Inflammatory macrophage treated with lipopolysaccharide for 1 hour (primary cell): ENCODE measurements around the gene LSAMP.
"Not testable (repeated sequence)": the region's sequence is repeated elsewhere in the genome, so short reads cannot be mapped to it uniquely, and the experiment has no call there.

Experiments
- DNase-seq, 2 donors: peaks; one replicate each; pipeline ENCODE4 v3.0.0-alpha.2; 2020 to 2022

LSAMP gene

GRCh38 chr3:116233711-116234357 lies 211.5 kb downstream of the LSAMP start:
- DNase-seq = no peak

- no peak for DNase-seq
Observed at GRCh38 chr3:116230431-116231020, 214.8 kb downstream of the LSAMP start.

DNA sequence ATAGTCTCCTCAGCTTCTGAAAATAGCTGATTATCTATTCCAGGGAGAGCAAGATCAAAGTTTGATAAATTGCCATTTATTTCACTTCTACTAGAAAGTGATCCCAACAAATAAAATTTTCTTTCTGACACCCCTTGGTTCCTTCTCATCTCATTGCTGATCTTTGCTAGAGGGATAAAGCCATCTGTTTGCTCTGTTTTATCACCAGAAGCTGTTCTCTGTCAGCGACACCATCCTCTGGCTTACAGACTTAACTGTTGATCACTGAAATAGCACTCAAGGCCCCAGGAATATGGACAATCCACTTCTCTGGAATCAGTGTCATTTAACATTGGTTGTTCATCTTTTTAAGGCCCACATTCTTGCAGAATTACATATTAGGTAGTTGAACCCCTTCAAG lies 219.0 kb downstream of the LSAMP start:
- no peak for DNase-seq

DNA sequence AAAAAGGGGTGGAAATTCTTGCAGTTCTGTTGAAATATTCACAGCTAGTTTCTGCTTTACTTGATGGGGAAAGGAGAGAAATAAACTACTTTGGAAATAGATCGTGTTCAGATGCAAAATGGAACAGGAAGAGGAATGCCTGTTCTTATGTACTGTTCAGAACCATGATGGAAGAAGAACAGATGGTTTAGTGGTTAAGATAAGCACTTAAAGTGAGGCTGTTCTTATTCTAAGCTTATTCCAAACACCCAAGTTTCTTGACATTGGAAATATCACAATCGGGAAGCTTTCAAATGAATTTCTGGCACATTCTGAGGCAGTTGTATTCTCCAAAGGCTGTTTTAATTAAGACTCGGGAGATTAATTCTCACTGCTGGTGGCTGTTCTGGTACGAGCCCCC lies 228.5 kb downstream of the LSAMP start:
- DNase-seq = no peak

- DNase-seq = no peak
Observed at GRCh38 chr3:116211901-116212300, 233.4 kb downstream of the LSAMP start.

GRCh38 chr3:116208830-116209229 lies 236.5 kb downstream of the LSAMP start:
- DNase-seq = not testable (repeated sequence)

DNA sequence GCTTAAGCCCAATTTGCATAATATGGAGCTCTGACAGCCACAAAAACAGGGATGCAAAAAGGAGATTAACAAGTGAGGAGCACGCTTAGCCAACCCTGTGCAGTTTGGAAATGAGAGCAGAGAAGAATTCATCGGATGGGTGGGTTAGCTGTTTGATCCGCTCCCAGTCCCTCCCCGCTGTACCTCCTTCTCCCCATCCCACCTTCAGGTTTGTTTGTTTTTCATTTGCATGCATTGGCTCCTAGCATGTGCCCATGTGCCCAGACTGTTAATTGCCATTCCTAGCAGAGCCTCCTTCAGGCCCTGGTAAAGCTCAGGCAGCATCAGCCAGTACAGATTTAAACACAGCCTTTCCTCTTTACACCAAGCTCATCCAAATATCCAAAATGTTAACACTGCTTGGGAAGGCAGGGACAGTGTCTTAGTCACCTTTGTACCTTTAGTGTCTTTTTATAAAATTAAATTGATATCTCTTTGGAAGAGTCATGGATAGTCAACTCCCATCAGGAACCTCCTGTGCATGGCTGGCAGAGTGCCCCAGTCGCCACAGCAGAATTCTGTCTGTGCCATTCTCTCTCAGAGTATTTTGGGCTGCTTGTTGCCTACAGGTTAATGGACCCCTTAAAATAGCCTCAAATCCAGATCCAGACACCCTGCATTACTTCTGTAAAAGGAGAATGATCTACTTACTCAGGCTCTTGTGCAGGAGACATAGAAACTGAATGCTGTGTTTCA lies 244.2 kb downstream of the LSAMP start:
- DNase-seq = no peak

GRCh38 chr3:116199063-116199462 lies 246.2 kb downstream of the LSAMP start:
- DNase-seq = no peak

DNA sequence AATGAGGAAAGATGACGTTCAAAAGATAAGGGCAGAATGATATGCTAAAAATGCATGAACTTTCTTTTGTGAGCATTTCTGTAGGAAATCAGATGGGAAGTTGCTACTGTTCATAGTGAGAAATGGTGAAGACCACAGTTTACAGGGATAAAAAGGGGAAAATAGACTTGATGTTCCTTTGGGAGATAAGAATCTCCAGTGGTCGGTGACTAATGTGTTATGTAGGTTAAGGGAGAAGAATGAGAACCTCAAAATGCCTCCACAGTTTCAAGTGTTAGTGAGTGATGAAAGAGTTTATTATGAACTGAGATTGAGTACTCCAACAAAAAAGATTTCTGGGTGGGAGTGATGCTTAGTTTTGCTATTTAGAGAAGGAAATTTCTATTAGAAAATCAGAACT lies 247.2 kb downstream of the LSAMP start:
- no peak for DNase-seq

DNA sequence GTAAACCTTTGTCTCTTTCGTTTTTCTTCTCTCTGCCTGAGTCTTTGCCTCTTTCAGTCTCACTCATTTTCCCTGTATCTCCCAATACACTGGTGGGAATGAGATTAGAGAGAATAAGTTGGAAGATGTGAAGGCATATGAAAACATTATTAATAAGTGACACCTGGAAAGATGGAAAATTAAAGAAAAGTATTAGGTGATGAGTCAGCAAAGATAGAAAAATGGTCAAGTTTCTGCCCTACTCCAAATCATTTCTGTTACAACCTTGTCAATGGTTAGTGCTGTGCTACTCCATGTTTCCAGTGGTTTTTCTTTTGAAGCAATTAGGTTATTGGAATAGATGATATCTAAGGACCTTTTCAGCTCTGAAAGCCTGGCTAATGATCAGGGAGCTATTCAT lies 252.8 kb downstream of the LSAMP start:
- no peak for DNase-seq

- no peak for DNase-seq
Observed at GRCh38 chr3:116191409-116191808, 253.9 kb downstream of the LSAMP start.

- DNase-seq = no peak
Observed at GRCh38 chr3:116190095-116190494, 255.2 kb downstream of the LSAMP start.

- no peak for DNase-seq
Observed at GRCh38 chr3:116188231-116188785, 257.0 kb downstream of the LSAMP start.

DNA sequence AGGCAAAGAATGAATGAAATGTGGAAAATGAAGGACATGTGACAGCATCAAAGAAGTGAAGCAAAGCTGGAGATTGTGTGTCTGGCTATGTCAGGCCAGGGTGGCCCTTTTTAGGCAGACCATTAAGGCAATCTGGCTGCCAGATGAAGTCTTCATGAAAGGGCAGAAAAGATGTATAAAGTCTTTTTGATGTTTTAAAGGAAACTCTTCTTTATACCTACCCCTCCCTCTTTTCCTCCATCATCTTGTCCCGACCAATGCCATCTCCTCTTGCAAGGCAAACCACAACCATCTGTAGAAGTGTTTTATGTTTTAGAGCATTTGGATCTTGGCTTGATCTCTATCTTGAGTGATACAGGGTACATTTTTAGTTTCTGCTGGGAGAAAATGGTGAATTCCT lies 259.2 kb downstream of the LSAMP start:
- no peak for DNase-seq

DNA sequence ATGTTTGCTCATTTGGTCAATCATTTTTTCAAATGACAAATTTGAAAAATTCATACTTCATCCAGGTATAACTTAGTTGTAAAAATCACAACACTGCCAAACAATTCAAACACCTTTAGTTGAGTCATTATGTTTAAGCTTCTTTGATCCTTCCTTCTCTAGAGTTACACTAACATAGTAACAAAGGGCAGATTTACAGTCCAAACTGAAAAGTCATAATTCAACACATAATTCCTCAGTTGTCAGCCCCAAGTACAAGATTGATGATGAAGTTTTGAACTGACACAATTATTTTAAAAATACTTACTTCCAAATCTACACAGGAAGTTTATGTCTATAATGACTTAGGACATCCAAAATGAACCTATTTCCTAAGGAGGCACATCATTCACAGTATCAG lies 264.1 kb downstream of the LSAMP start:
- DNase-seq = no peak

DNA sequence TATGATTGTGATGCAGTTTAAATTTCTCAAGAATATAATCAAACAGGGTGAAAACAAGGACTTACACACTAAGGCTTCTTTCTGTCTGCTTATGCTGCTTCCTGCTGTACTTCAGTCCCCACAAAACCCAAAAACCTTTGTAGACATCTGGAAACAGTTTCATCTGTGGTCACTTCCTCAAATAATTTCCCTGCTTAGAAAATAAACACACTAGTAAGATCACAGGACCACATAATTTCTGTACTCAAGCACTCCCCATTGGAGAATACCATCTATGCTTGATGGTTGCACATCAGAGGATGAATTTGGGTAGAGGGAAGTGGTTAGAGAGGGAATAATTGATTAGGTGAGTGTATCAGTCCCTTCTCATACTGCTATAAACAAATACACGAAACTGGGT lies 266.2 kb downstream of the LSAMP start:
- DNase-seq = no peak

DNA sequence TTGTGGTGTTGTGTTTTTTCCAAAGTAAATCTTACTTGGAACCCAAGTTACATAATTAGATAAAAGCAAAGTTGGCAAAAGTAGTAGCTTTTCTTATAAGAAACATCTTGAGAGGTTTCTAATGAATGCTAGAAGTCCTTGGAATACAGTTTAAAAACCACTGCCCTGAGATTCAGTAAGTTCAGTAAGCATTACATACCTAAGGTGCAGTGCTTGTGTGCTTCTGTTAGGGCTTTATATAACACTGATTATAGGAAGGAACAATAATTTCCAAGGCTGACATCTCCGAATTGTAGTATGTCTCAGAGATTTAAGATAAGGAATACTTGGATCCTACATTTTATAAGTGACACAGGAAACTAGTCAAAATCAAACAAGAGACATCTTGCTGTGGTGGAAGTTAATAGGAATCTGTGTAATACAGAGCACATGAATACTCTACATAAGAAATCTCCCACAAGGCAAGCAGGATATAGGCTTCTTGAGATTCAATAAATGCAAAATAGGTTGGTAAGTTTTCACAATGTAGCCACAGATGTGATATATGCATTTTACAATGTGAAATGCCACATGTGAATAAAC lies 268.2 kb downstream of the LSAMP start:
- DNase-seq = no peak

DNA sequence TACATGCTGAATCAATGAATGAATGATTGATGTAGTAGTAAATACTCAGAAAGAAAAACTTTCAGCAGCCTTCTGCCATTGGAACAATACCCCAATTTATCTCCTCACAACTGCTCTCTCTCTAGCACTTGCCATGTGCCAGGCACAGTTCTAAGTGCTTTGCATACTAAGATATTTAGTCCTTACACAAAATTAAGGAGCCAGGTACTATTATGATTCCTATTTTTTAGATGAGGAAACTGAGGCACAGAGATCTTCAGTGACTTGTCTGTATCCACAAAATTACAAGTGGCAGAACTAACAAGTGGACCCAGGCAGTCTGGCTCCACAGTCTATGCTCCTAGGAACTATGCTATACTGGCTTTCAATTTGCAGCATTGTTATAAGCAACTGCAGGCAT lies 279.2 kb downstream of the LSAMP start:
- no peak for DNase-seq

GRCh38 chr3:116165641-116166040 lies 279.6 kb downstream of the LSAMP start:
- no peak for DNase-seq

GRCh38 chr3:116165135-116165534 lies 280.2 kb downstream of the LSAMP start:
- no peak for DNase-seq

DNA sequence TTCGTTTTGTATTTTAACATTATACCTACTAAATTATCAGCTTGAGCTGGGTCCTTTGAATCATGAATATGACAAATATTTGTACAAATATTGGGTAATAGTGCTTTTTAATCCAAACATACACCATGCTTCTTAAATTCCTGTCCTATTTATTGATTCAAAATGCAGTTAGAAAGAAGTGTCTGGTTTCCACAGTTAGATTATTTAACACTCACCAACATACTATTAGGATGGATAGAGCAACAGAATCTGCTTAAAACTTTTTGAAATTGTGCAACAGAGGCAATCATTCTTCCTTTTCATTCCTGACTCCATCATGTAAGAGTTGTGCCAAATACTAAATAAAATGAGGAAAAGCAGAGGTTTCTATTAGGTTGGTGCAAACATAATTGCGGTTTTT lies 281.2 kb downstream of the LSAMP start:
- DNase-seq = no peak

GRCh38 chr3:116161575-116162525 lies 283.4 kb downstream of the LSAMP start:
- DNase-seq = no peak

DNA sequence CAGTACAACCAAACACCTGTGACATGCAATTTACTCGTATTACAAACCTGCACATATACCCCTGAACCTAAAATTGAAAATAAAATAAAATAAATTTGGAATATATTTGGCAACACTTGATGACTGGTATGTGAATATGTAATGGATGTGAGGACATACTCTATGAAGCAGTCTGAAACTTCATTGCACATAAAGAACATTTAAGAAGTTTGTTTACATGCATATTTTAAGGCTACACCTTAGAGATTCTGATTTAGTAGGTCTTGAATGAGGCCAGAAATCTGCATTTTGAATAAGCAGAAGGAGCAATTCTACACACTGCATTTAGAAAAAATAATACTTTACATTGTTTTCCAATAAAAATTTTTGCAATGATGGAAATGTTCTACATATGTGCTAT lies 284.7 kb downstream of the LSAMP start:
- DNase-seq = no peak
